HepG2 (cell line): ENCODE results near the gene MATK. TPM values are rescaled to one million over a fixed set of nuclear protein-coding genes. Genes with fewer than 3 reads are reported as not detected.
A peak's percentile ranks its signal among the peaks of the same experiment; 100 is the strongest.

Experiments
- CEBPG ChIP-seq: IDR thresholded peaks from 2 replicates; pipeline ENCODE4 v1.6.1; 2016
- DNMT1 ChIP-seq: sonication (generic); formaldehyde crosslinking; IDR thresholded peaks from 2 replicates; pipeline ENCODE4 v1.5.1; 2020; ENCODE audit warnings: mild to moderate bottlenecking, missing genetic modification reagents
- ESRRA ChIP-seq: sonication (generic); formaldehyde crosslinking; IDR thresholded peaks from 2 replicates; pipeline ENCODE4 v1.5.1; 2020; ENCODE audit warnings: mild to moderate bottlenecking, low read depth, missing genetic modification reagents
- FOXK1 ChIP-seq: sonication (generic); formaldehyde crosslinking; IDR thresholded peaks from 2 replicates; pipeline ENCODE4 v1.4.0; 2020; ENCODE audit warnings: low read depth, missing genetic modification reagents, borderline replicate concordance
- FOXK2 ChIP-seq: fragments of 450-650 bp; IDR thresholded peaks from 2 replicates; pipeline ENCODE4 v1.6.1; 2016
- FOXP1 ChIP-seq, 2 experiments: fragments of 450-650 bp in 1 of 2; IDR thresholded peaks; 2 replicates each; pipeline ENCODE4 v1.6.1; 2017 to 2018; ENCODE audit warnings: antibody characterized with exemption in 1 of 2
- GABPB1 ChIP-seq: IDR thresholded peaks from 2 replicates; pipeline ENCODE4 v1.6.1; 2016; ENCODE audit warnings: mild to moderate bottlenecking, missing genetic modification reagents, moderate library complexity, missing compliant biosample characterization
- HNRNPH1 ChIP-seq: fragments of 200-400 bp; formaldehyde crosslinking; optimal IDR thresholded peaks from 2 replicates; pipeline ENCODE3; 2017; ENCODE audit warnings: mild to moderate bottlenecking, low read depth, low read length
- KLF11 ChIP-seq: IDR thresholded peaks from 2 replicates; pipeline ENCODE4 v1.6.1; 2016; ENCODE audit warnings: missing compliant biosample characterization
- KLF6 ChIP-seq: IDR thresholded peaks from 2 replicates; pipeline ENCODE4 v1.8.0; 2016; ENCODE audit warnings: missing biosample characterization, missing genetic modification reagents
- MLLT10 ChIP-seq: sonication (generic); formaldehyde crosslinking; IDR thresholded peaks from 2 replicates; pipeline ENCODE4 v1.4.0; 2020; ENCODE audit warnings: missing genetic modification reagents
- RAD21 ChIP-seq: fragments of 450-650 bp; formaldehyde crosslinking; IDR thresholded peaks from 2 replicates; pipeline ENCODE4 v1.5.0; 2020; ENCODE audit warnings: mild to moderate bottlenecking
- THAP11 ChIP-seq: IDR thresholded peaks from 2 replicates; pipeline ENCODE4 v1.6.1; 2016; ENCODE audit warnings: missing biosample characterization, missing genetic modification reagents
- ZHX1 ChIP-seq: sonication (generic); formaldehyde crosslinking; IDR thresholded peaks from 2 replicates; pipeline ENCODE4 v1.8.1; 2022; ENCODE audit warnings: low read depth, mild to moderate bottlenecking, missing genetic modification reagents
- ZNF292 ChIP-seq: sonication (generic); formaldehyde crosslinking; IDR thresholded peaks from 2 replicates; pipeline ENCODE4 v1.8.1; 2022; ENCODE audit warnings: mild to moderate bottlenecking, low read depth, missing genetic modification reagents, borderline replicate concordance
- ZNF501 ChIP-seq: sonication (generic); formaldehyde crosslinking; IDR thresholded peaks from 2 replicates; pipeline ENCODE4 v1.5.1; 2020; ENCODE audit warnings: mild to moderate bottlenecking, moderate library complexity, missing genetic modification reagents
- ZNF670 ChIP-seq: sonication (generic); formaldehyde crosslinking; IDR thresholded peaks from 2 replicates; pipeline ENCODE4 v1.8.0; 2022; ENCODE audit warnings: mild to moderate bottlenecking, missing genetic modification reagents, borderline replicate concordance
- ZNF777 ChIP-seq: sonication (generic); formaldehyde crosslinking; IDR thresholded peaks from 2 replicates; pipeline ENCODE4 v1.4.0; 2020; ENCODE audit warnings: missing genetic modification reagents
- polyA plus RNA-seq, 8 experiments: library from polyadenylated mRNA; depleted of rRNA in 3 of 8; stranded (reverse) in 7 of 8; unstranded in 1 of 8; fragments of >200 nt; fragmentation: Illumina TruSeq in 4 of 8; extraction: Trizol in 4 of 8; gene quantifications; 2 replicates each; pipeline versions ENCODE4 v1.2.1 to v1.2.3, GENCODE V29; 2011 to 2016; ENCODE audit warnings: low read depth in 4 of 8, missing spikeins in 1 of 8, mixed read lengths in 1 of 8; ENCODE audit not compliant: insufficient read depth in 1 of 8
- total RNA-seq, 5 experiments: library from RNA; depleted of rRNA; stranded (reverse); fragments of >200 nt; fragmentation: Illumina TruSeq; extraction: Trizol; gene quantifications; 2 replicates each; pipeline ENCODE4 v1.2.3, GENCODE V29; 2016; ENCODE audit warnings: low read depth in 1 of 5
- TF ChIP-seq, protein P1 (sequence below): sonication (generic); formaldehyde crosslinking; IDR thresholded peaks from 2 replicates; pipeline ENCODE4 v1.4.0; 2020; ENCODE audit warnings: missing genetic modification reagents
- TF ChIP-seq, protein P2 (sequence below): sonication (generic); formaldehyde crosslinking; IDR thresholded peaks from 2 replicates; pipeline ENCODE4 v1.8.1; 2023; ENCODE audit warnings: mild to moderate bottlenecking, inconsistent platforms, moderate library complexity, missing genetic modification reagents, borderline replicate concordance
- TF ChIP-seq, protein P3 (sequence below): sonication (generic); formaldehyde crosslinking; IDR thresholded peaks from 2 replicates; pipeline ENCODE4 v1.8.0; 2023; ENCODE audit warnings: mild to moderate bottlenecking, missing genetic modification reagents
- TF ChIP-seq, protein P4 (sequence below): sonication (generic); formaldehyde crosslinking; IDR thresholded peaks from 2 replicates; pipeline ENCODE4 v1.9.0; 2022; ENCODE audit warnings: missing genetic modification reagents, mild to moderate bottlenecking, borderline replicate concordance

MATK gene
- total and polyA plus RNA-seq, 2 of the 13 experiments (the other 11 are each of a cell fraction or from before 2014, with no cell fraction given): 0.09 TPM; not detected in 1

GRCh38 chr19:3783660-3784584 lies 2.3 kb downstream of the MATK start (continued):
- TF ChIP-seq, protein P1, sequence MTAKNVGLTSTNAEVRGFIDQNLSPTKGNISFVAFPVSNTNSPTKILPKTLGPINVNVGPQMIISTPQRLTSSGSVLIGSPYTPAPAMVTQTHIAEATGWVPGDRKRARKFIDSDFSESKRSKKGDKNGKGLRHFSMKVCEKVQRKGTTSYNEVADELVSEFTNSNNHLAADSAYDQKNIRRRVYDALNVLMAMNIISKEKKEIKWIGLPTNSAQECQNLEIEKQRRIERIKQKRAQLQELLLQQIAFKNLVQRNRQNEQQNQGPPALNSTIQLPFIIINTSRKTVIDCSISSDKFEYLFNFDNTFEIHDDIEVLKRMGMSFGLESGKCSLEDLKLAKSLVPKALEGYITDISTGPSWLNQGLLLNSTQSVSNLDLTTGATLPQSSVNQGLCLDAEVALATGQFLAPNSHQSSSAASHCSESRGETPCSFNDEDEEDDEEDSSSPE: peak; percentile 47
- TF ChIP-seq DNMT1 (CRISPR knock-in tag) (no peak), ESRRA (no peak), ZNF777 (peak; percentile 55; the same call in 1 of the 2 replicates), CEBPG (CRISPR knock-in tag) (peak; percentile 16; the same call in 1 of the 2 replicates), FOXP1 (IDR thresholded peaks at IDR 0.05) (no peak), FOXP1 (CRISPR knock-in tag; IDR thresholded peaks at IDR 0.05) (no peak), ZNF670 (CRISPR knock-in tag) (no peak), GABPB1 (peak; percentile 50; the same call in 1 of the 2 replicates), ZNF292 (CRISPR knock-in tag) (no peak), KLF6 (CRISPR knock-in tag) (peak; percentile 78; the same call in 1 of the 2 replicates), HNRNPH1 (no peak), ZHX1 (peak; percentile 63; the same call in 1 of the 2 replicates), RAD21 (CRISPR knock-in tag) (peak; percentile 70), THAP11 (CRISPR knock-in tag) (peak; percentile 42), KLF11 (no peak), FOXK1 (no peak), FOXK2 (no peak), ZNF501 (CRISPR knock-in tag) (0 out of 2 replicates have a peak, but pooled peaks have one; percentile 21), MLLT10 (CRISPR knock-in tag) (no peak)
- TF ChIP-seq, protein P2, sequence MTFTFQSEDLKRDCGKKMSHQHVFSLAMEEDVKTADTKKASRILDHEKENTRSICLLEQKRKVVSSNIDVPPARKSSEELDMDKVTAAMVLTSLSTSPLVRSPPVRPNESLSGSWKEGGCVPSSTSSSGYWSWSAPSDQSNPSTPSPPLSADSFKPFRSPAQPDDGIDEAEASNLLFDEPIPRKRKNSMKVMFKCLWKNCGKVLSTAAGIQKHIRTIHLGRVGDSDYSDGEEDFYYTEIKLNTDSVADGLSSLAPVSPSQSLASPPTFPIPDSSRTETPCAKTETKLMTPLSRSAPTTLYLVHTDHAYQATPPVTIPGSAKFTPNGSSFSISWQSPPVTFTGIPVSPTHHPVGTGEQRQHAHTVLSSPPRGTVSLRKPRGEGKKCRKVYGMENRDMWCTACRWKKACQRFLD: no peak
- TF ChIP-seq, protein P3, sequence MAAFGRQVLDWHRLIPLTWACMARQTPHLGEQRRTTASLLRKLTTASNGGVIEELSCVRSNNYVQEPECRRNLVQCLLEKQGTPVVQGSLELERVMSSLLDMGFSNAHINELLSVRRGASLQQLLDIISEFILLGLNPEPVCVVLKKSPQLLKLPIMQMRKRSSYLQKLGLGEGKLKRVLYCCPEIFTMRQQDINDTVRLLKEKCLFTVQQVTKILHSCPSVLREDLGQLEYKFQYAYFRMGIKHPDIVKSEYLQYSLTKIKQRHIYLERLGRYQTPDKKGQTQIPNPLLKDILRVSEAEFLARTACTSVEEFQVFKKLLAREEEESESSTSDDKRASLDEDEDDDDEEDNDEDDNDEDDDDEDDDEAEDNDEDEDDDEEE (CRISPR knock-in tag): no peak
- TF ChIP-seq, protein P4, sequence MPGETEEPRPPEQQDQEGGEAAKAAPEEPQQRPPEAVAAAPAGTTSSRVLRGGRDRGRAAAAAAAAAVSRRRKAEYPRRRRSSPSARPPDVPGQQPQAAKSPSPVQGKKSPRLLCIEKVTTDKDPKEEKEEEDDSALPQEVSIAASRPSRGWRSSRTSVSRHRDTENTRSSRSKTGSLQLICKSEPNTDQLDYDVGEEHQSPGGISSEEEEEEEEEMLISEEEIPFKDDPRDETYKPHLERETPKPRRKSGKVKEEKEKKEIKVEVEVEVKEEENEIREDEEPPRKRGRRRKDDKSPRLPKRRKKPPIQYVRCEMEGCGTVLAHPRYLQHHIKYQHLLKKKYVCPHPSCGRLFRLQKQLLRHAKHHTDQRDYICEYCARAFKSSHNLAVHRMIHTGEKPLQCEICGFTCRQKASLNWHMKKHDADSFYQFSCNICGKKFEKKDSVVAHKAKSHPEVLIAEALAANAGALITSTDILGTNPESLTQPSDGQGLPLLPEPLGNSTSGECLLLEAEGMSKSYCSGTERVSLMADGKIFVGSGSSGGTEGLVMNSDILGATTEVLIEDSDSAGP (CRISPR knock-in tag): peak; percentile 19; the same call in 1 of the 2 replicates
